Suprapubic skin (tissue), 3 donors: Measurements from ENCODE around the gene GRXCR2.

Experiments
- POLR2A ChIP-seq, 2 donors: fragments of 450-650 bp; IDR thresholded peaks; one replicate each; pipeline ENCODE4 v1.6.1; 2017; ENCODE audit warnings: antibody characterized with exemption in 2 of 2, mild to moderate bottlenecking in 2 of 2, moderate library complexity in 2 of 2
- TF ChIP-seq, protein P1 (sequence below), 2 donors: fragments of 200-600 bp in 1 of 2; fragments of 450-650 bp in 1 of 2; sonication (generic) in 1 of 2; IDR thresholded peaks; one replicate each; pipeline ENCODE4 v1.5.1; 2016 to 2019; ENCODE audit warnings: antibody characterized with exemption in 2 of 2, mild to moderate bottlenecking in 1 of 2, moderate library complexity in 1 of 2

GRCh38 chr5:145858959-145859358 is 13.9 kb downstream of the GRXCR2 start:
- no peak for TF ChIP-seq POLR2A (IDR thresholded peaks at IDR 0.05)
- TF ChIP-seq, protein P1, sequence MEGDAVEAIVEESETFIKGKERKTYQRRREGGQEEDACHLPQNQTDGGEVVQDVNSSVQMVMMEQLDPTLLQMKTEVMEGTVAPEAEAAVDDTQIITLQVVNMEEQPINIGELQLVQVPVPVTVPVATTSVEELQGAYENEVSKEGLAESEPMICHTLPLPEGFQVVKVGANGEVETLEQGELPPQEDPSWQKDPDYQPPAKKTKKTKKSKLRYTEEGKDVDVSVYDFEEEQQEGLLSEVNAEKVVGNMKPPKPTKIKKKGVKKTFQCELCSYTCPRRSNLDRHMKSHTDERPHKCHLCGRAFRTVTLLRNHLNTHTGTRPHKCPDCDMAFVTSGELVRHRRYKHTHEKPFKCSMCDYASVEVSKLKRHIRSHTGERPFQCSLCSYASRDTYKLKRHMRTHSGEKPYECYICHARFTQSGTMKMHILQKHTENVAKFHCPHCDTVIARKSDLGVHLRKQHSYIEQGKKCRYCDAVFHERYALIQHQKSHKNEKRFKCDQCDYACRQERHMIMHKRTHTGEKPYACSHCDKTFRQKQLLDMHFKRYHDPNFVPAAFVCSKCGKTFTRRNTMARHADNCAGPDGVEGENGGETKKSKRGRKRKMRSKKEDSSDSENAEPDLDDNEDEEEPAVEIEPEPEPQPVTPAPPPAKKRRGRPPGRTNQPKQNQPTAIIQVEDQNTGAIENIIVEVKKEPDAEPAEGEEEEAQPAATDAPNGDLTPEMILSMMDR (IDR thresholded peaks at IDR 0.05), result no peak
